ENCODE measurements around the gene ABR.

GRCh38 chr17:1012823-1013728 lies 166.7 kb downstream of the ABR start:
- no peak for TF ChIP-seq POLR2A (IDR thresholded peaks at IDR 0.05; ENCODE audit: low read depth, low read length)
- TF ChIP-seq POLR2AphosphoS5 (IDR thresholded peaks at IDR 0.05; ENCODE audit: low read depth, low read length) = no peak
- TF ChIP-seq TAF1 (IDR thresholded peaks at IDR 0.05; ENCODE audit: low read depth, low read length) = no peak
- TF ChIP-seq POU2F2 (IDR thresholded peaks at IDR 0.05; ENCODE audit: low read depth, low read length) = no peak

Data from GM12891 (cell line).